Glomerular visceral epithelial cell (primary cell): ENCODE data around the gene NUP88.

Experiments used
- DNase-seq: peaks from one replicate; pipeline ENCODE4 v3.0.0-alpha.2; 2016; ENCODE audit errors: extremely low spot score

NUP88 gene

DNA sequence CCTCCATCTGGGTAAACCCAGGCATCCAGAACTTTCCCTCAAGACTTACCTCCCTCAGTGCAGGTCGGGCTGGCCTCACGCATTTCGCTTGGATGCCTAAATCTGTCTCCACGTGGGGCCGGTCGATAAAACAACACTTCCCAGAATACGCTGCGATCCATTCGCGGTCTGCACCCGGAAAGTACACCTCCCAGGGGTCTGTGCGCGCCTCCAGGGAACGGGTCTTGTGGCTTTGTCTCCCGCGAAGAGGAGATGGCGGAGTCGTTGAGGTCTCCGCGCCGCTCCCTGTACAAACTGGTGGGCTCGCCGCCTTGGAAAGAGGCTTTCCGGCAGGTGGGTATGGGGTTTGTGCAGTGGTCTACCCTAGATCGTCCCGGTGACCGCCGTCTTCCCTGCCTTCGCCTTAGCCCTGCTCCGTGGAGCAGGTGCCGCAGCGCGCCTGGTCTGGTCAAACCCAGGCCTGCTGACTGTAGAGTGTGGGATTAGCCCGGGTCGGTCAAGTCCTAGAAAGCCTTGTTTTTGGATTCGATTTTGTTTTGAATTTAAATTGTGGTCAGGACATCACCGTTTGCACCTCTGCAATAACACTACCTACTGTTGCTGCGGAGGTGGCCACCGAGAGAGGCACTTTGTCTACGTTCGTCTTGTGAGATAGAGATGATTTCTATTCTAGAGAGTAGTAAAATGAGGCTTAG is 644 bp upstream of the NUP88 start, which contains the start of gene RPAIN:
TSS of gene RPAIN (plus strand) at position 224 of the 695 bp plus-strand sequence. CDS start at position 253, 29 bp downstream.
- DNase-seq: peak; percentile 82

DNA sequence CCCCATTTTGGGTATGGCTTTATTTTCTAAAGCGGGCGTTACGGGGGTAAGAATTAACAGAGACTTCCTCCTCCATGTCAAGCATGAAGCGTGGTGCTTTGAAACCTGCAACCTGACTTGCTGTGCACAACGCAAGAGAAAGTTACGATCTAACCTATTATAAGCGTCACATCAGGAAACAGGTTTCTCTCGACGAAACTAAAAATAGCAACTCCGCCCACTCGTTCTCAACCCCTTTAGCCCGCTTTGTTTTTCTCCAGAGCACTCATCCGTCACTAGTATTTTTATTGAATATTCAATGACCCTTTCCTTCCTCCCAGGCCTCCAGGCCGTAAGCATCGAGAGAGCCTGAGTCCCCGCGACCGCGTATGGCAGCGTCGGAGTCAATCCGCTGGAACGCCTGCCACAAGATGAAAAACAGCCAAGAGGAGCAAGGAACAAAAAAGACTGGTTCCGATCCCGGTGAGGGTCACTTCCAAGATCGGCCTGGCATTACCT is 555 bp downstream of the NUP88 start:
- peak; percentile 50 for DNase-seq

DNA sequence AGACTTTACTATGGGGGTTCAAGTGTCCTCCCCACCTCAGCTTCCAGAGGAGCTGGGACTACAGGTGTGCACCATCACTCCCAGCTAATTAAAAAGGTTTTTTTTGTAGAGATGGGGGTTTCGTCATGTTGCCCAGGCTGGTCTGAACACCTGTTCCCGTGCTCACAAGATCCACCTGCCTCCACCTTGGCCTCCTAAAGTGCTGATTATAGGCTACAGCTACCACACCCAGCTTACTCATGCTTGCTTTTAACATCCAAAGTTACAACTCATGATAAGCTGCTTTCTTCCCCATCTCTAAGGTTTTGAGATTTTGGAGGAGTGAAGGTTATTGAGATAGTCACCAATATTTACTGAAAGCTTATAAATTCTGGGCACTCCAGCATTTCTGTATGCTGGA is 2.6 kb downstream of the NUP88 start:
- no peak for DNase-seq

- DNase-seq: peak; percentile 50
These were observed 5.8 kb downstream of the NUP88 start for GRCh38 chr17:5413682-5414081.

GRCh38 chr17:5410594-5411272 is 8.7 kb downstream of the NUP88 start:
- no peak for DNase-seq

DNA sequence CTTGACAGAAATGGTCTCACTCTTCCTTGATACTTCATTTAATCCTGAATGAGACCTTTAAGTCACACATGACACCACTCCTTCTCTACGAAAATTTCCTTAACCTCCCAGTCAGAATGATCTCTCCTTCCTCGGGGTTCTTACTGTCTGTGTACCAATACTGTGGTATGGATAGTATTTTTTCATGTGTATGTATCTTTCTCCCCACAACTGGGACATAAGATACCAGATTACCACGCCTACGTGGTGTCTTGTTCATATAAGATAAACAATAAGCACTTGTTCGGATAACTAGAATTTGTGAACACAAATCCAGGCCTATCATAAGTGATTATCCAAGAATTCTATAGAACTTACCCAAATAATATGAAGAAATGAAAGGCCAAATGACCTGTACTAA is 11.3 kb downstream of the NUP88 start:
- no peak for DNase-seq

DNA sequence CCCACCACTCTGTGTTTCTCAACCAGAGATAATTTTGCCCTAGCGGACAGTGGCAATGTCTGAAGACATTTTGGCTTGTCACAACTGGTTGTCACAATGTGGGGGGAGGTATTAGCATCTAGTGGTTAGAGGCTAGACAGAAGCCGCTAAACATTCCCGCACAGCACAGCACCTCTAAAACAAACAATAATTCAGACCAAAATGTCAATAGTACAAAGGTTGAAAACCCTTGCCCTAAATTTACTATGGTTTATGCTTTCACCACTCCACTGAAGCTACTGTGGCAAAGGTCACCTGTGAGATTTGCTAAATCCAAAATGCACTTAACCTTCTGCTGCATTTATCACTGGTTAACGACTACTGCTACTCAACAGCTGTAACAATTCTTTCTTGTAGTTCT is 14.1 kb downstream of the NUP88 start:
- no peak for DNase-seq

DNA sequence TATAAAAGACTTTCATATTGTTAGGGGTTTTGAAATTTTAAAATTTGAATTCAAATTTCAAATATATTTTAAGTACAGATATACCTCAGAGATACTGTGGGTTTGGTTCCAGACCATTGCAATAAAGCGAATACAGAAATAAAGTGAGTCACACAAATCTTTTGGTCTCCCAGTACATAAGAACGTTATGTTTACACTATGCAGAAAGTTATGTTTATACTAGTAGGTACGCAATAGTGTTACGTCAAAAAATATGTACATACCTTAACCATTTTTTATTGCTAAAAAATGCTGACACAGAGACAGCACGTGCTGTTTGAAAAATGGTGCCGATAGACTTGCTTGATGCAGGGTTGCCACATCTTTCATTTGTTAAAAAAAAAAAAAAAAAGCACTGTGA is 19.7 kb downstream of the NUP88 start:
- no peak for DNase-seq

DNA sequence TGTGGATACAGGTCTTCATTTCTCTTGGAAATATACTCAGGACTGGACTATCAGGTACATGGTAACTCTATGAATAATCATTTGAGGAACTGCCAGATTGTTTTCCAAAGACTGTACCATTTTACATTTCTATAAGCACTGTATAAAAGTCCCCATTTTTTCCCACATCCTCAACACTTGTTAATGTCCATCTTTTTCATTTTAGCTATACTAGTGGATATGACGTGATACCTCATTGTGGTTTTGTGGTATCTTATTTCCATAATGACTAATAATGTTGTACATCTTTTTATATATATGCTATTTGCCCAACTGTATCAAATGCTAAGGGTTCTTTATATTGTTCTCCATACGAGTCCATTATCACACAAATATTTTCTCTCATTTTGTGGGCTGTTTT is 22.9 kb downstream of the NUP88 start:
- DNase-seq: no peak

DNA sequence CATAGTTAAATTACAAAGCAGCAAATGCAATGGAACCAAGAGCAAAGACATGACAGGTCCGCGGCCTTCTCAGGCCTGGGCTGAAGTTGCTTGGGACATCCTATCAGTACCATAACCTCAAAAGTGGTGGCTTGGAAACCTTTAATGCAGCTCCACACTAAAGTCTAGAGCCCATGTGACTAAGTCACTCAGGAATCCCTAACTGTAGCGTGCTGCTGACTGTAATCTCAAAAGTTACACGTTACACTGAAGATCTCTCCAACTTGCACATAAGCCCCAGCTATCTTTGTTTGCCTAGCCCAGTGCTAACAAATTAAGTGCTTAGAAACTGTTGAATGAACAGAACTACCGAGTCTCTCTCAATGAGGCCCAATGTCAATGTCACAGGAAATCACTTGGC is 27.8 kb downstream of the NUP88 start:
- no peak for DNase-seq

DNA sequence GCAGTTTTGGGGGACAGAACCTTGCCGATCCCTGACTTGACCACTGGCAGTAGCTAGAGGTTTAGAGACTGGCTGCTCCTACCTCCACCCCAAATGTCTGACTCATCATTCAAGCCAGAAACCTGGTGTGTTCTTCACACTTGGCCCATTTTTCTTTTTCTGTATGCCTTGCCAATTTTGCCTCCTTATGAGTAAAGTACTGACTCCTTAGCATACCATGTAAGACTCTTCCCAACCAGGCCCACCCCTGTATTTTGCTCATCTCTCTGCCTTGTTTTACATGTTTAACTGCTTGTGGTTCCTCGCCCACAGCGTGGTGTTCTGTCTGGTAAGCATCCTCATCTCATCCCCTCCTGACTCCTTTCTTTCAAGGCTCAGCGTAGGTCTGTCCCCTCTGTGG is 37.9 kb downstream of the NUP88 start:
- DNase-seq: no peak

- DNase-seq: no peak
These were observed 38.8 kb downstream of the NUP88 start for GRCh38 chr17:5380491-5381135.

DNA sequence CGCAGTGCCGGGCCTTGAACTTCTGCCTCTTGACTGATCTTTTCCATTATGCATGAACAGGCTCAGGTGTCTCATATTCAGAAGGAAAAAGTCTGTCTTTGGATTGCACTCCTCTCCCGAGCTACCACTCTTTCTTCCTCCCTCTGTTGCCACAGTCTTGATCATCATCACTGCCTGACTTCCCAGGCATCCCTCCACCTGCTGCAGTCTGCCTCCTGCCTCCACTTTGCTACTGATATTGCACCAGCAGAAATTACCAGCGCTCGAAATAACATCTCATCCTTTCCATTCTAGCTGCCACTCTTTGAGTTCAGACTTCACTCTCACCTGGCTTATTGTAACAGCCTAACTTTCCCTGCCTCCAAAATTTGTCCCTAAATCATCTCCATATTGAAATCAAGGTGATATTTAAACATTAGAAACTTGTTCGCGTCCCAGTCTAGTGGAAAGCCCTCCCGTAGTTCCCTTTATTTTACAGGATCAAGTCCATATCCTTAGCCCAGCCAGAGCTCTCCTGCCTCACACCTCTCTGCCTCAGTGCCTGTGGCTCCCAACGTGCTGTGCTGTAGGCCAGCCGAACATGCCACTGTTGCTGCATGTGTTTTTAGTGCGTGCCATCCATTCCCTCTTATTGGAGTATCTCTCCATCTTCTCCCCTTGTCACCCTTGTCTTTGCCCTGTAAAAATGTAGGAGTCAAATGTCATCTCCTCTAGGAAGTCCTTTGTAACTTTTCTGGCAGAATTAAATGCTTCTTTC is 39.9 kb downstream of the NUP88 start:
- no peak for DNase-seq

DNA sequence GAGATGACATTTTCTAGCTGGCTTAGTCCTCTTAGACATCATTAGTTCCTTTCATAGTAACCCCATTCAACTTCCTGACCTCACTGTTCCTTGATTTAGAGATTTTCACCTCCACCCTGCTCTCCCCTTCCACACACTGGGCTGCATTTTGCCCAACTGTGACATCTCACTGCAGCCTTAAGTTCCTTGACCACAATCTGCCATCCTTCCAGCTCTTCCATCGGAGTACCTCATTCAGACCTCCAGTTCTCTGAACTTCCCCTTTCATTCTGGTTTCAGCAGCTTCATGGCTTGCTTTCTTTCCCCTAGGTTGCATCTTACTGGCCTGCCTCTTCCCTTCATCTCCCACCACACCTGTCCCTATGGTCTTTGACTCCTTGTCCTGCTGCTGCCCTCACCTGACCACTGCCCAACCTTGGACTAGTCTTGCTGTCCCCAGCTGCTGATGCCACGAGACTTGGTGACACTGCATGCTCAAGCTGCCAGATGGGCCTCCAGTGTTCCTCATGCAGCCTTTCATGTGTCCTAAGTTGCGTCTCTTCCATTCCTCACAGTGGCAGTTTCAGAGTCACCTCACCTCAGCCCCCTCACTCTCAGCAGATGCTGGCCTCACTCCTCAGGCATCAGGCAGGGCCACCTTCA is 40.8 kb downstream of the NUP88 start:
- DNase-seq: no peak

DNA sequence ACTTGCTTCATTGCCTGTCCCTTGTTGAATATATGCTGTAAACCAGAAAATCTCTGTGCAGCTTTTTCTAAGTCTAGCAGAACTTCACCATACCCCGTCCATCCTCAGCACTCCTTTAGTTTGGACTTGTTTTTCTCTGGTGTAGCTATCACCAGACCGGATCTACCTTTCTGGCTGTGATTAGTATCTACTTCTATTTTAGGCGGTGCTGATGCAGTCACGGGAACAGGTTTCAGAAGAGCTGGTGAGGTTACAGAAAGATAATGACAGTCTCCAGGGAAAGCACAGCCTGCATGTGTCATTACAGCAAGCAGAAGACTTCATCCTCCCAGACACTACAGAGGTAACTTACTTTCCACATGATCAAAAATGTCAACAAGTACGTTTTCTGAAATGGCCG is 46.4 kb downstream of the NUP88 start:
- no peak for DNase-seq

DNA sequence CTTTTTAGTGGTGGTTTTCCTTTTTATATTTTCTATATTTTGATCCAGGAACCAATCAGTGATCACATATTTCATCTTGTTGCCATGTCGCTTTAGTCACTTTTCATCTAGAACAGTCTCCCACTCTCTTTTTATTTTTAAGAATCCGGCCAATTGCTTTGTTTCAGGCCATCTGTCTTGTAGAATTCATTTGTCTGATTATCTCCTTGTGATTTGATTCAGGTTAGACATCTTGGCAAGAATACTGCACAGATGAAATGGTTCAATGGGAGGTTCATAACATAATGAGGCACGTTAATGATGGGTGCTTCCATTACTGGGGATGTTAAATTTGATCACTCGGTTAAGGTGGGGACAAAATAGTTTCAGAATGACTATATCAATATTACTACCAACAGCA is 49.1 kb downstream of the NUP88 start:
- DNase-seq: no peak

DNA sequence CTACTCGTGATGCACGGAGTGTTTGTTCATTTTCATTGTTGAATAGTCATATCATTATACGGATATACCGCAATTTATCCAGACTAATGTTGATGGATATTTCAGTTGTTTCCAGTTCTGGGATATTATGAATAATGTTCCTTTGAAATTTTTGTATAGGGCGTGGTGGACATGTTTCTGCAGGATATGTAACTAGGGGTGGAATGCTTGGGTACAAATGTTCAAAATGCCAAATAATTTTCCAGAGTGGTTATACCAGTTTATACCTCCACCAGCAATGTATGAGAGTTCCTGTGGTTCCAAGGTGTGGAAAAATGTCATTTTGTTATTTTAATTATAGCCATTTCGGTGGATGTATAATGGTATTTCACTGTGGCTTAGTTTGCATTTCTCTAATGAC is 53.6 kb downstream of the NUP88 start:
- DNase-seq: no peak

GRCh38 chr17:5364696-5365095 is 54.8 kb downstream of the NUP88 start:
- no peak for DNase-seq

DNA sequence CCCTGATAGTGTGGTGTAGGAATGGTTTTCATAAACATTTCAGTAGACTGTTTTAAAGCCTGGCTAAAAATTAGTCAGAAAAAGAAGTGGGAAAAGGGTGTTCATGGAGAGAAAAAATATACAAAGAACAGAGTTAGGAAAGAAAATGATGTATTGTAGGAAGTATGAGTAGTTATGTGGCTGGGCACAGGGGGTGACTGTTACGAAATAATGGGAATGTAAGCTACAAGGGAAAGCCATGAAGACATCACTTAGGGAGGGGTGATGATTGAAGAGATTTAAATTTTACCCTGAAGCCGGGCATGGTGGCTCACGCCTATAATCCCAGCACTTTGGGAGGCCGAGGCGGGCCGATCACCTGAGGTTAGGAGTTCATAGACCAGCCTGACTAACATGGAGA is 55.3 kb downstream of the NUP88 start:
- no peak for DNase-seq

- DNase-seq: no peak
These were observed 57.2 kb downstream of the NUP88 start for GRCh38 chr17:5362162-5362811.

- DNase-seq: no peak
These were observed 58.0 kb downstream of the NUP88 start for GRCh38 chr17:5361426-5361825.
